CD14-positive monocyte (primary cell): Measurements from ENCODE around the gene MUC6. TPM values are rescaled to one million over a fixed set of nuclear protein-coding genes. Genes with fewer than 3 reads are reported as not detected.

Experiments used
- DNase-seq, 3 donors: peaks; one replicate each; pipeline ENCODE4 v3.0.0-alpha.2; 2011 to 2022
- H2AFZ ChIP-seq: 2 replicates; pipeline ENCODE4 v1.6.0; 2012; ENCODE audit warnings: mild to moderate bottlenecking, low read depth, low read length, inconsistent platforms; ENCODE audit not compliant: insufficient read depth, poor library complexity, severe bottlenecking
- H3K27ac ChIP-seq, 2 donors: 1 replicate in 1 of 2; 2 replicates in 1 of 2; pipeline ENCODE4 v1.5.1; 2012 to 2013; ENCODE audit warnings: low read length in 2 of 2, control low read depth in 1 of 2, inconsistent platforms in 1 of 2, low read depth in 1 of 2, mild to moderate bottlenecking in 1 of 2
- H3K27me3 ChIP-seq, 2 donors: one replicate each; pipeline versions ENCODE4 v1.6.0 to v1.6.1; 2011 to 2013; ENCODE audit warnings: low read length in 2 of 2; ENCODE audit not compliant: control insufficient read depth in 2 of 2, insufficient read depth in 2 of 2
- H3K36me3 ChIP-seq, 2 donors: replicated peaks in 1 of 2; 1 replicate in 1 of 2; 2 replicates in 1 of 2; pipeline versions ENCODE4 v1.5.1 to v1.6.1; 2012 to 2013; ENCODE audit warnings: low read length in 2 of 2, control low read depth in 1 of 2, inconsistent platforms in 1 of 2, mild to moderate bottlenecking in 1 of 2; ENCODE audit not compliant: insufficient read depth in 2 of 2, control insufficient read depth in 1 of 2
- H3K4me1 ChIP-seq, 2 donors: 1 replicate in 1 of 2; 2 replicates in 1 of 2; pipeline versions ENCODE4 v1.5.1 to v1.6.1; 2012 to 2013; ENCODE audit warnings: low read length in 2 of 2, control low read depth in 1 of 2, inconsistent platforms in 1 of 2, mild to moderate bottlenecking in 1 of 2, moderate library complexity in 1 of 2; ENCODE audit not compliant: insufficient read depth in 2 of 2, control insufficient read depth in 1 of 2
- H3K4me2 ChIP-seq: replicated peaks from 2 replicates; pipeline ENCODE3; 2012; ENCODE audit warnings: low read length, moderate library complexity, mild to moderate bottlenecking; ENCODE audit not compliant: poor library complexity, severe bottlenecking; ENCODE audit errors: extremely low read depth
- H3K4me3 ChIP-seq, 3 experiments: fragments of 200-600 bp in 1 of 3; sonication (generic) in 1 of 3; replicated peaks in 1 of 3; 1 replicate in 2 of 3; 2 replicates in 1 of 3; pipeline ENCODE4 v1.5.1; 2011 to 2013; ENCODE audit warnings: low read length in 3 of 3, mild to moderate bottlenecking in 3 of 3, control low read depth in 2 of 3, low read depth in 2 of 3, inconsistent platforms in 1 of 3, moderate library complexity in 1 of 3
- H3K79me2 ChIP-seq: 2 replicates; pipeline ENCODE4 v1.6.0; 2012; ENCODE audit warnings: mild to moderate bottlenecking, control low read depth, inconsistent platforms, low read length, moderate library complexity; ENCODE audit not compliant: insufficient read depth
- H3K9ac ChIP-seq: 2 replicates; pipeline ENCODE4 v1.6.0; 2017; ENCODE audit warnings: low read length, mild to moderate bottlenecking; ENCODE audit not compliant: insufficient read depth, poor library complexity, severe bottlenecking
- H3K9me3 ChIP-seq, 2 donors: replicated peaks in 1 of 2; 1 replicate in 1 of 2; 2 replicates in 1 of 2; pipeline versions ENCODE4 v1.5.1 to v1.6.1; 2012 to 2013; ENCODE audit warnings: low read length in 2 of 2, control low read depth in 1 of 2; ENCODE audit not compliant: control insufficient read depth in 1 of 2, insufficient read depth in 1 of 2
- H4K20me1 ChIP-seq: 2 replicates; pipeline ENCODE4 v1.6.0; 2012; ENCODE audit warnings: mild to moderate bottlenecking, low read length, control low read depth, moderate library complexity; ENCODE audit not compliant: insufficient read depth
- H3K27ac Mint-ChIP-seq, 7 donors: one replicate each; pipeline ENCODE4 v1.8.0; 2020; ENCODE audit warnings: mild to moderate bottlenecking in 7 of 7, mixed read lengths in 7 of 7, moderate library complexity in 6 of 7, inconsistent platforms in 2 of 7
- H3K27me3 Mint-ChIP-seq, 3 donors: one replicate each; pipeline ENCODE4 v1.8.0; 2021 to 2022; ENCODE audit warnings: low read depth in 3 of 3, mild to moderate bottlenecking in 3 of 3, mixed read lengths in 3 of 3, moderate library complexity in 3 of 3, inconsistent platforms in 1 of 3
- H3K36me3 Mint-ChIP-seq, 2 donors: one replicate each; pipeline ENCODE4 v1.8.0; 2020; ENCODE audit warnings: mixed read lengths in 2 of 2, inconsistent platforms in 1 of 2, mild to moderate bottlenecking in 1 of 2
- H3K4me1 Mint-ChIP-seq: one replicate; pipeline ENCODE4 v1.8.0; 2020; ENCODE audit warnings: mild to moderate bottlenecking, mixed read lengths
- H3K4me3 Mint-ChIP-seq, 2 donors: one replicate each; pipeline ENCODE4 v1.8.0; 2020; ENCODE audit warnings: mild to moderate bottlenecking in 2 of 2, mixed read lengths in 2 of 2, moderate library complexity in 1 of 2
- H3K9me3 Mint-ChIP-seq, 7 donors: one replicate each; pipeline ENCODE4 v1.8.0; 2020 to 2022; ENCODE audit warnings: mixed read lengths in 7 of 7, mild to moderate bottlenecking in 6 of 7, moderate library complexity in 6 of 7, inconsistent platforms in 2 of 7
- CTCF ChIP-seq: fragments of 200-600 bp; IDR thresholded peaks from one replicate; pipeline ENCODE4 v1.8.0; 2022; ENCODE audit warnings: antibody characterized with exemption, mild to moderate bottlenecking
- WGBS: methylation state at CpG from one replicate; pipeline ENCODE4 v1.1.5; 2013; ENCODE audit warnings: missing lambda C conversion rate; ENCODE audit not compliant: insufficient coverage; 5-methylcytosine and 5-hydroxymethylcytosine counted together
- intact Hi-C, 2 donors: fragments of 100-400 bp; cut with micrococcal nuclease; formaldehyde crosslinking; loops; one replicate each; pipeline versions ENCODE4 v1.15.0 to v1.15.1; 2023
- polyA plus RNA-seq, 3 donors: library from polyadenylated mRNA; depleted of rRNA in 1 of 3; unstranded in 2 of 3; stranded (reverse) in 1 of 3; fragments of 300-500 nt in 2 of 3; fragments of >200 nt in 1 of 3; fragmentation: Illumina TruSeq in 2 of 3; gene quantifications; 1 replicate in 2 of 3; 2 replicates in 1 of 3; pipeline ENCODE4 v1.2.3, GENCODE V29; 2012 to 2021

The MUC6 gene
- polyA plus RNA-seq, 3 donors, result not detected

DNA sequence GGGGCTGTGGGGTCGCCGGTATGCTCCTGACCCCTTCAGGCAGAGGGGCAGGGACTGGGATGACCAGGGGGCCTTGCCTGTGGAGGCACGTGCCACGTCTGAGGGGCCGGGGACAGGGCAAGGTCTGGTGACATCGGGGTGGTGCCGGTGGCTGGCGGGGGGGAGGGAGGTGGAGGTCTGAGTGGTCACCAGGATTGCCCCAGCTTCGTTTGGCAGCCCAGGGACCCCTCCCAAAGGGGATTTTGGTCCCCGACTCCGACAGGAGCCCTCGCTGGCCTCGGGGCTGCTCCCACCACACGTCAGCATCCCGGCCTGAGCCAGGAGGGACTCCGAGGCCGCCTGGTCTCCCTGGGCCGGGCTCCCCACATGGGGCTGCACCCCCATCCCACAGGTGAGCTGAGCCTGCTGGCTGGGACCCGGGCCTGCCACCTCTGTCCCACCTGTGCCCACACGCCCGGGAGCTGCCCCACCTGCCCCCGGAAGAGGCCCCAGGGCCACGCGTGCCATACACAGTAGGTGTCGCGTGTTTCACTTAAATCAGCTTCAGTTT, 1.1 kb upstream of the MUC6 start:
- Histone ChIP-seq H3K79me2 (no peaks in the 10 kb centered on the region), H3K27ac (no peak overlapping the region), H4K20me1 (no peaks in the 10 kb centered on the region), H3K4me3 (no peak overlapping the region), H3K27me3 (no peaks in the 10 kb centered on the region), H3K4me2 (no peak overlapping the region), H2AFZ (no peak overlapping the region), H3K9ac (no peak overlapping the region), H3K36me3 (no peaks in the 10 kb centered on the region), H3K9me3 (no peaks in the 10 kb centered on the region), H3K4me1 (no peaks in the 10 kb centered on the region)
- WGBS, result 94% methylated on average over 23 of the region's 26 CpGs
- no peak for DNase-seq
- Mint-ChIP-seq H3K27ac (no peak overlapping the region), H3K9me3 (peaks cover 0 to under 1% (median 0%) of the 10 kb centered on the region in 7 donors), H3K4me1 (no peaks in the 10 kb centered on the region), H3K4me3 (no peak overlapping the region), H3K27me3 (peaks cover 0 to 4% (median 3%) of the 10 kb centered on the region in 3 donors), H3K36me3 (no peaks in the 10 kb centered on the region)
- intact Hi-C loops, result no loop called here
- no peak for TF ChIP-seq CTCF

DNA sequence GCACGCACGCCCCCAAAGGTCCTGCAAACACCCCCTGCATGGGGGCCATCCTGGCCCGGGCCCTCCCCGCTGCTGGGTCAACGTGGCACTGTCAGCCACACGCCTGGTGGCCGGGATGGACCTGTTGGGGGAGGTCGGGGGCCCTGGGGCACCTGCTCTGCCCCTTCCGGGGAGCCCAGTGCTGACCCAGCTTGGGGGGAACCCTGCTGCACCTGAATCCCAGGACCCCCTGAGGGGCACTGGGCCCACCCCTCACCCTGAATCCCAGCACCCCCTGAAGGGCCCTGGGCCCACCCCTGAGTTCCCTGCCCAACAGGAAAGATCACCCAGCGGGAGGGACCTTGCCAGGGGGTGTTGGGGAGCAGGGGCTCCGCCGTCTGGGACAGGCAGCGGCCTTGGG, 413 bp upstream of the MUC6 start:
- no peaks in the 10 kb centered on the region for H3K9me3 ChIP-seq
- H4K20me1 ChIP-seq, result no peaks in the 10 kb centered on the region
- TF ChIP-seq CTCF, result no peak
- H3K4me3 ChIP-seq, result no peak overlapping the region
- H3K27ac ChIP-seq, result no peak overlapping the region
- no peak overlapping the region for H3K4me3 Mint-ChIP-seq
- H3K27ac Mint-ChIP-seq, result no peak overlapping the region
- H3K36me3 ChIP-seq, result no peaks in the 10 kb centered on the region
- 82% methylated on average over 12 of the region's 13 CpGs for WGBS
- H3K79me2 ChIP-seq, result no peaks in the 10 kb centered on the region
- no peaks in the 10 kb centered on the region for H3K4me1 ChIP-seq
- H3K4me2 ChIP-seq, result no peak overlapping the region
- no peaks in the 10 kb centered on the region for H3K27me3 ChIP-seq
- DNase-seq, result no peak
- no peaks in the 10 kb centered on the region for H3K4me1 Mint-ChIP-seq
- H3K36me3 Mint-ChIP-seq, result no peaks in the 10 kb centered on the region
- no peak overlapping the region for H2AFZ ChIP-seq
- H3K27me3 Mint-ChIP-seq, result peaks cover 0 to 4% (median 2%) of the 10 kb centered on the region in 3 donors
- H3K9ac ChIP-seq, result no peak overlapping the region
- intact Hi-C loops, result no loop called here
- H3K9me3 Mint-ChIP-seq, result peaks cover 0 to 6% (median 2%) of the 10 kb centered on the region in 7 donors
